Left kidney (tissue), 2 donors: Measurements from ENCODE around the gene COA7. TPM values are rescaled to one million over a fixed set of nuclear protein-coding genes. Genes with fewer than 3 reads are reported as not detected.

Experiments
- DNase-seq: peaks from one replicate; pipeline ENCODE4 v3.0.0-alpha.2; 2013
- polyA plus RNA-seq: library from polyadenylated mRNA; unstranded; fragments of 120-200 nt; gene quantifications from one replicate; pipeline ENCODE4 v1.2.1, GENCODE V29; 2013; ENCODE audit not compliant: insufficient read length

COA7 gene
- polyA plus RNA-seq, 1 donor: 18.0 TPM

DNA sequence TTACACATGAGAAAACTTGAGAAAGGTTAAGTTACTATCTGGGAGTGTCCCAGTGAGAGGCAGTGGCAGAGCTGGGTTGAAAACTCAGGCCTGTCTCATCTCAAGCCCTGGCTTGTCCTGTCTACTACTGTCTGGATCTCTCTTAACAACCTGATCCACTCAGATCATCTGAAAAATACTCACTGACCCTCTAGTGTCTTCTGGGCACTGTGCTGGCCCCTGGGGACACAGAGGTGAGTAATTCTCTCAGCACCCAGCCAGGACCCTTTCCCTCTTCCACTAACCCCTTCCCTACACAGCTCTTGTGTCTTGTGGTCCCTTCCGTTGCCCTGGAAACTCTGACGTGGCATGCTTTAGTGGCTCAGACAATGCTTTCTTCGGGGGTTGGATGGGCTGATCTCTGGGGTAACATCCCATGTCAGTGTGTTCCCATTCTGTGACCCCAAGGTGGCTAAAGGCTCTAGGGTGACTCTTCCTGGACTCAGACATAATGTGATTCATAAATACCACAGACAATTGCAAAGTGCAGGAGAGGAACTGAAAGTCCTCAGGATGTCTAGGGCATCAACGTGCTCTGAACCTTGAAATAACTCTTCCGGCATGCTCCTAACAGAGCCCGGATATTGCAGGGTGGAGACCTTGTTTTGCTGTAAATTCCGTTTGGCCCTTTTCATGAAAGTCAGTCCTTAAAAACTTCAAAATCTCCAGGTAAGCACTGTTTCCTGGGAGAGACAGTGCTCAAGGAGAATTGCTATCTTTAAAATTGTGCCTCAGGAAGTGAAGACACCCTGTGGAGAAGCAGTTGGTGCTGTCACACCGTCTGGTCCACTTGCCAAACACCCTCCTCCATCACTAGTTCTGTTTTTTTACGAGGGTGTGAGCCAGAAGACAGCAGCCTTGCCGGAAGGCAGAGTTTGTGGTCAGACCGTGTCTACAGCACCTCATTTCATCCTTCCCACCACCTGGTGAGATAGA lies 61.1 kb downstream of the COA7 start:
- DNase-seq: no peak

DNA sequence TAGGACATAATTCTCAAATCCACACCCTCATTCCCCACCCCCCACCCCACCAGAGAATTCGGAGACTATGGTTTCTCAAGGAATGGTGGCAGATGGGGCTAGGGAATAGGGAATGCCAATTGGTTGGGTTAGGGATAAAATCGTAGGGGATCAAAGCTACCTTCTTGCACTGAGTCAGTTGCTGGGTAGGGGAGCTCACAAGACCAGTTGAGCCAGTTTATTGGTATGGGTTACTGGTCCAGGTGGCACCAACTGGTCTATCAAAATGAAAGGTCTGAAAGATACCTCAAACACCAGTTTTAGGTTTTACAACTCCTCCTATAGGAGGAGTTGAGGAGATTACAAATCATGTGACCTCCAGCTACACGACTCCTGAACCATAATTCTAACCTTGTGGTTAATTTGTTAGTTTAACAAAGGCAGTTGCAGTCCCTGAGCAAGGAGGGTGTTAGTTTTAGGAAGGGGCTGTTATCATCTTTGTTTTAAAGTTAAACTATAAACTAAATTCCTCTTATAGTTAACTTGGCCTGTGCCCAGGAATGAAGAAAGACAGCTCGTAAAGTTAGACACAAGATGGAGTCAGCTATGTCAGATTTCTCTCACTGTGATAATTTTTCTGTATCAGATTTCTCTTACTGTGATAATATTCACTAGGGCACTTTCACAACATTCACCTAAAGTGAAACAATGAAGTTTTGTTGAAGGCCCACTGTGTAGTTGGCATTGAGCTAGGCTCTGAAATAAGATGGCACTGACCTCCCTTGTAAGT lies 62.6 kb downstream of the COA7 start:
- DNase-seq: no peak

Other genes starting within 250 kb of the COA7 start
- 136 TPM for gene TUT4, start 145.3 kb downstream of the COA7 start, polyA plus RNA-seq
- 69.1 TPM for gene GPX7, start 96.0 kb downstream of the COA7 start, polyA plus RNA-seq
- gene SHISAL2A, start 65.2 kb downstream of the COA7 start, polyA plus RNA-seq: 2.2 TPM
- gene ZYG11B, start 28.1 kb upstream of the COA7 start, polyA plus RNA-seq: 30.9 TPM
- gene ZYG11A, start 144.4 kb upstream of the COA7 start, polyA plus RNA-seq: 0.32 TPM
- 236 TPM for gene ECHDC2, start 223.4 kb upstream of the COA7 start, polyA plus RNA-seq
- gene SCP2, start 228.9 kb upstream of the COA7 start, polyA plus RNA-seq: 205 TPM